Mesendoderm (in vitro differentiated cells): ENCODE data around the gene SEMA6A.

Experiments used
- DNase-seq: peaks from one replicate; pipeline ENCODE4 v3.0.0; 2013
- H2AK5ac ChIP-seq: 2 replicates; pipeline ENCODE4 v1.6.1; 2013; ENCODE audit warnings: low read length, inconsistent platforms
- H2BK120ac ChIP-seq: 2 replicates; pipeline ENCODE4 v1.6.1; 2013; ENCODE audit warnings: low read depth, mild to moderate bottlenecking, low read length, moderate library complexity, mixed read lengths
- H2BK15ac ChIP-seq: replicated peaks from 2 replicates; pipeline ENCODE4 v1.6.1; 2013; ENCODE audit warnings: low read depth, mild to moderate bottlenecking, moderate library complexity
- H2BK5ac ChIP-seq: 2 replicates; pipeline ENCODE4 v1.6.1; 2013; ENCODE audit warnings: low read length, inconsistent platforms
- H3K18ac ChIP-seq: 2 replicates; pipeline ENCODE4 v1.6.1; 2013; ENCODE audit warnings: mild to moderate bottlenecking, low read length, mixed read lengths
- H3K23ac ChIP-seq: one replicate; pipeline ENCODE4 v1.6.1; 2013; ENCODE audit warnings: low read length
- H3K27ac ChIP-seq: 2 replicates; pipeline ENCODE4 v1.5.1; 2013; ENCODE audit warnings: low read depth, mild to moderate bottlenecking, inconsistent platforms, low read length, moderate library complexity
- H3K27me3 ChIP-seq: 2 replicates; pipeline ENCODE4 v1.6.1; 2013; ENCODE audit warnings: low read length, control low read depth, mild to moderate bottlenecking, inconsistent platforms; ENCODE audit not compliant: insufficient read depth, poor library complexity
- H3K36me3 ChIP-seq: 2 replicates; pipeline ENCODE4 v1.6.1; 2013; ENCODE audit warnings: low read length, inconsistent platforms; ENCODE audit not compliant: control insufficient read depth, insufficient read depth
- H3K4ac ChIP-seq: one replicate; pipeline ENCODE4 v1.6.1; 2013; ENCODE audit warnings: low read depth, mild to moderate bottlenecking, low read length, moderate library complexity
- H3K4me1 ChIP-seq: 2 replicates; pipeline ENCODE4 v1.6.1; 2013; ENCODE audit warnings: low read depth, low read length, inconsistent platforms; ENCODE audit not compliant: control insufficient read depth
- H3K4me2 ChIP-seq: 2 replicates; pipeline ENCODE4 v1.6.1; 2013; ENCODE audit warnings: low read length
- H3K4me3 ChIP-seq: 2 replicates; pipeline ENCODE4 v1.5.1; 2013; ENCODE audit warnings: mild to moderate bottlenecking, low read length
- H3K56ac ChIP-seq: one replicate; pipeline ENCODE4 v1.6.1; 2013; ENCODE audit warnings: low read length
- H3K79me1 ChIP-seq: 2 replicates; pipeline ENCODE4 v1.6.1; 2013; ENCODE audit warnings: low read length, inconsistent platforms
- H3K79me2 ChIP-seq: 2 replicates; pipeline ENCODE4 v1.6.1; 2013; ENCODE audit warnings: mild to moderate bottlenecking, low read length; ENCODE audit not compliant: control insufficient read depth, insufficient read depth
- H3K9ac ChIP-seq: 2 replicates; pipeline ENCODE4 v1.6.1; 2013; ENCODE audit warnings: low read length, inconsistent platforms
- H4K5ac ChIP-seq: one replicate; pipeline ENCODE4 v1.6.1; 2013; ENCODE audit warnings: low read length
- H4K8ac ChIP-seq: one replicate; pipeline ENCODE4 v1.6.1; 2013; ENCODE audit warnings: low read depth, mild to moderate bottlenecking, control low read depth, low read length, moderate library complexity
- WGBS: extraction: QIAGEN DNeasy Blood & Tissue Kit; methylation state at CpG from one replicate; pipeline ENCODE4 v1.1.7; 2013; ENCODE audit warnings: low lambda C conversion rate, missing lambda C conversion rate; ENCODE audit not compliant: insufficient coverage; ENCODE audit errors: extremely low coverage; 5-methylcytosine and 5-hydroxymethylcytosine counted together

SEMA6A gene

GRCh38 chr5:116418774-116419173 lies 155.8 kb downstream of the SEMA6A start:
- no peaks in the 10 kb centered on the region for H3K27me3 ChIP-seq
- no CpG with 5 or more reads among the region's 3 CpGs for WGBS

GRCh38 chr5:116418016-116418415 lies 156.6 kb downstream of the SEMA6A start:
- H3K4ac ChIP-seq = no peak overlapping the region
- no peak overlapping the region for H3K4me2 ChIP-seq
- no peak overlapping the region for H3K23ac ChIP-seq
- no peak overlapping the region for H2BK5ac ChIP-seq
- no peaks in the 10 kb centered on the region for H3K27me3 ChIP-seq
- H3K4me1 ChIP-seq = no peaks in the 10 kb centered on the region
- H4K8ac ChIP-seq = no peak overlapping the region
- no peak for DNase-seq
- no peaks in the 10 kb centered on the region for H3K79me1 ChIP-seq
- no peak overlapping the region for H3K4me3 ChIP-seq
- no CpG with 5 or more reads among the region's 2 CpGs for WGBS
- H3K36me3 ChIP-seq = no peaks in the 10 kb centered on the region
- no peak overlapping the region for H3K18ac ChIP-seq
- H4K5ac ChIP-seq = no peak overlapping the region
- H3K56ac ChIP-seq = no peak overlapping the region
- no peak overlapping the region for H2AK5ac ChIP-seq
- H2BK15ac ChIP-seq = no peak overlapping the region
- no peak overlapping the region for H3K9ac ChIP-seq
- H2BK120ac ChIP-seq = no peak overlapping the region
- H3K27ac ChIP-seq = no peak overlapping the region
- no peaks in the 10 kb centered on the region for H3K79me2 ChIP-seq

More at GRCh38 chr5:116418774-116419173, 155.8 kb downstream of the SEMA6A start:
- Histone ChIP-seq H3K4me2 (no peak overlapping the region), H3K56ac (no peak overlapping the region), H3K79me2 (no peaks in the 10 kb centered on the region), H2BK5ac (no peak overlapping the region), H3K18ac (no peak overlapping the region), H4K5ac (no peak overlapping the region), H2BK15ac (no peak overlapping the region), H3K23ac (no peak overlapping the region), H2AK5ac (no peak overlapping the region), H3K4me3 (no peak overlapping the region), H3K4me1 (no peaks in the 10 kb centered on the region), H3K79me1 (no peaks in the 10 kb centered on the region), H3K4ac (no peak overlapping the region), H4K8ac (no peak overlapping the region), H3K27ac (no peak overlapping the region), H2BK120ac (no peak overlapping the region), H3K9ac (no peak overlapping the region), H3K36me3 (no peaks in the 10 kb centered on the region)
- no peak for DNase-seq

- H3K27ac ChIP-seq = no peak overlapping the region
Measured at GRCh38 chr5:116415989-116416388, 158.6 kb downstream of the SEMA6A start.

DNA sequence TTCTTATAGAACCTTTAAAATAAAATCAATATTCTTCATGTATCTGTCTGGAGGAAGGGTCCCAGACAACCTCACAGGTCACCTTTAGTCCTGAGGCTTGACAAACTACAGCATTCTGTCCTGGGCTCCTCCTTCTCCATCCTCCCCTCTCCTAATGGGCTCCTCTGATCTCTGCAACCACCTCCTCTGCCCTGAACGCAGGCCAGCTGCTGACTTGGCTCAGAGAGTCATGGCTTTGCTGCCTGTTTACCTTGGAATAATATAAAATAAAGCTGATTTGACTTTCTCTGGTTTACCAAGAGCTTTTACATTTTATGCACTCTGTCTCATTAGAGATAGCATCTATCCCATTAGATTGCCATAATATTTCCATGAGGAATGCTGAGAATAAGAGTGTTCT lies 159.4 kb downstream of the SEMA6A start:
- DNase-seq = no peak
- Histone ChIP-seq H3K23ac (no peak overlapping the region), H3K4me3 (no peak overlapping the region), H3K27me3 (no peaks in the 10 kb centered on the region), H4K8ac (no peak overlapping the region), H3K18ac (no peak overlapping the region), H3K79me1 (no peaks in the 10 kb centered on the region), H2BK5ac (no peak overlapping the region), H3K79me2 (no peaks in the 10 kb centered on the region), H3K36me3 (no peaks in the 10 kb centered on the region), H2BK120ac (no peak overlapping the region), H3K4ac (no peak overlapping the region), H3K4me2 (no peak overlapping the region), H3K9ac (no peak overlapping the region), H2AK5ac (no peak overlapping the region), H4K5ac (no peak overlapping the region), H3K27ac (no peak overlapping the region), H3K56ac (no peak overlapping the region), H2BK15ac (no peak overlapping the region), H3K4me1 (no peaks in the 10 kb centered on the region)
- no CpG with 5 or more reads among the region's 1 CpG for WGBS

More at GRCh38 chr5:116415989-116416388, 158.6 kb downstream of the SEMA6A start:
- Histone ChIP-seq H2AK5ac (no peak overlapping the region), H3K4me2 (no peak overlapping the region), H3K4me3 (no peak overlapping the region), H4K5ac (no peak overlapping the region), H3K18ac (no peak overlapping the region), H2BK15ac (no peak overlapping the region), H3K79me1 (no peaks in the 10 kb centered on the region), H2BK120ac (no peak overlapping the region), H3K23ac (no peak overlapping the region), H3K9ac (no peak overlapping the region), H3K27me3 (no peaks in the 10 kb centered on the region), H3K4ac (no peak overlapping the region), H3K56ac (no peak overlapping the region), H3K4me1 (no peaks in the 10 kb centered on the region), H2BK5ac (no peak overlapping the region), H3K36me3 (no peaks in the 10 kb centered on the region), H4K8ac (no peak overlapping the region), H3K79me2 (no peaks in the 10 kb centered on the region)
- no CpG with 5 or more reads among the region's 5 CpGs for WGBS
- DNase-seq = no peak

DNA sequence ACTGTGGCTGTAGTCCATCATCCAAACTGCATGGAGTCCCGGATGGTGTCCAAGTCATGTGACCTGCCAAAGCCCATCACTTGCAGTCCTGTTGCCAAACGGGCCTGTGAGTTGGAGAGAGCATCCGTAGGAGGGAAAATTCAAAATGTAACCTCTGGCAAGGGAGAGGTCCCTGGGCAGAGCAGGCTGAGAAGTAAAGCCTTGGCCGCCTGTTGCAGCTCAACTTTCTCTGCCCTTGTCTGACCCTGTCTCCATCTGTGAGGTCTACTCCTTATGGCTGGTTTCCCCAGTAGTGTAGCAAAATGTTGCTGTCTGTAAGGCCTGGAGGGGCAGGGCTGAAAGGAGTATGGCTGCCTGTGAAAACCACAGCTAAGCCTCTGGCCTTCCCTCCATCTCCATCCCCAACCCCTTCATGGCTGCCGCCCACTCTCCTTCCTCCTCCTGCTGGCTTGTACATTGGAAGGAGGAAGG lies 163.5 kb downstream of the SEMA6A start:
- DNase-seq = no peak
- no peak overlapping the region for H2AK5ac ChIP-seq

GRCh38 chr5:116410336-116410890 lies 164.2 kb downstream of the SEMA6A start:
- no peaks in the 10 kb centered on the region for H3K4me1 ChIP-seq
- no peak overlapping the region for H4K5ac ChIP-seq
- H2BK5ac ChIP-seq = no peak overlapping the region
- H3K4me2 ChIP-seq = no peak overlapping the region
- H3K23ac ChIP-seq = no peak overlapping the region
- no peak overlapping the region for H2BK15ac ChIP-seq
- H2BK120ac ChIP-seq = no peak overlapping the region
- H3K56ac ChIP-seq = no peak overlapping the region
- H3K4me3 ChIP-seq = no peak overlapping the region
- H3K36me3 ChIP-seq = no peaks in the 10 kb centered on the region
- H3K18ac ChIP-seq = no peak overlapping the region
- H3K27ac ChIP-seq = no peak overlapping the region
- no peak overlapping the region for H3K9ac ChIP-seq
- H3K4ac ChIP-seq = no peak overlapping the region
- WGBS = no CpG with 5 or more reads among the region's 3 CpGs
- no peak overlapping the region for H4K8ac ChIP-seq
- DNase-seq = no peak
- H2AK5ac ChIP-seq = no peak overlapping the region
- no peaks in the 10 kb centered on the region for H3K27me3 ChIP-seq
- H3K79me1 ChIP-seq = no peaks in the 10 kb centered on the region
- no peaks in the 10 kb centered on the region for H3K79me2 ChIP-seq

More for the DNA sequence above, 163.5 kb downstream of the SEMA6A start:
- Histone ChIP-seq H3K4me1 (no peaks in the 10 kb centered on the region), H3K79me2 (no peaks in the 10 kb centered on the region), H3K18ac (no peak overlapping the region), H3K79me1 (no peaks in the 10 kb centered on the region), H3K27me3 (no peaks in the 10 kb centered on the region), H2BK120ac (no peak overlapping the region), H3K4me2 (no peak overlapping the region), H3K23ac (no peak overlapping the region), H3K36me3 (no peaks in the 10 kb centered on the region), H2BK15ac (no peak overlapping the region), H3K4ac (no peak overlapping the region), H3K56ac (no peak overlapping the region), H3K4me3 (no peak overlapping the region), H2BK5ac (no peak overlapping the region), H4K5ac (no peak overlapping the region), H3K27ac (no peak overlapping the region), H4K8ac (no peak overlapping the region), H3K9ac (no peak overlapping the region)
- no CpG with 5 or more reads among the region's 5 CpGs for WGBS
